NCI-H345 (cell line): ENCODE results near the gene PPFIA1.
"Not testable (repeated sequence)": the region's sequence is repeated elsewhere in the genome, so short reads cannot be mapped to it uniquely, and the experiment has no call there.

ENCODE experiments used
- DNase-seq: peaks from one replicate; lab custom pipeline; 2025; lab: John Stamatoyannopoulos, UW

PPFIA1 gene

DNA sequence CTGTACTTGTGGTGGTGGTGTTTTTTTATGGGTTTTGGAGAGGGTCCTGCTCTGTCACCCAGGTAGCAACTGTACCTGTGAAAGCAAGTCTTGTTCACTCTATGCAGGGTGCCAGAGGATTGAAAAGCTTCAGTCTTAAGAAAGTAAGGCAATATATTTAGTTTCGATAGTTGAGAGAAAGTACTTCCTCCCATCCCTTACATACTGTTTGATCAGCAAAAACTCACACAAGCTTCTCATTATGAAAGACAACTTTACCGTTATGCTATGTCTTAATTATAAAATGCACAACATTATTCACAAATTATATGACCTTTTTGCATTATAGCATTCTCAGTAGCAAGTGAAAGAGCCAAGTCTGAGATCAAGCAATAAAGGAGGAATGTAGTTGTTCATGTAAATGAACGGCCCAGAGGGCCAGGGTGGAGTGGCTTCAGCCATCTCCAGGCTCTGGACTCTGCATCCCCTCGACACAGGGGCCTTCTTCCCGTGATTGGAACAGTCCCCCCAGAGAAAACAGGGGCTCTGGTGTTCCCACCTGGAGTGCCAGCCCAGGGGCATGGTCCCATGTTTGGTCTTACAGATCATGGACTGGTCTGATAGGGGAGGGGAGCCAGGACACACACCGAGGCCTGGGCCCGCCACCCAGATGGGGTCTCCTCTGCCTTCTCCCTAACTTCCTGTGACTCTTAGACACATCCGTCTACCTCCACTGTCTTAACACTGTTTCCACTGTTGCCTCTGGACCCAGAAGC, 89.1 kb downstream of the PPFIA1 start:
- no peak for DNase-seq

DNA sequence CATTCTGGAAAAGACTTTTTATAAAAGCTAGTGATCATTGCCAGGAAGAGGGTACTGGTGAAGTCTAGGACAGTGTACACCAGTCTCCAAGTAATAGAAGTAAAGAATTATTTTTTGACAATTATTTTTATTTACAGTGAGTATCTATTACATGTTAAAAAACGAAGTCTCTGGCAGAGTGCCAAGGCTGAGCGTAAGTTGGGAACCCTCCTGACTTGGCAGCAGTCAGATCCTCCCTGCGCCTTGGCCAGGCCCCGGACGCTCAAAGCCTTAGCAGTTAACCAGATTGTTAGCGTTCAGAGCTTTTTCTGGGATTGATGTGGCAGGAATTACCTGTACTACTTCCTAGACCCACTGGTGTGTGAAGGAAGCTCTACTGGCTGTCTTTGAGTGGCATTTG, 89.7 kb downstream of the PPFIA1 start:
- DNase-seq = no peak

DNA sequence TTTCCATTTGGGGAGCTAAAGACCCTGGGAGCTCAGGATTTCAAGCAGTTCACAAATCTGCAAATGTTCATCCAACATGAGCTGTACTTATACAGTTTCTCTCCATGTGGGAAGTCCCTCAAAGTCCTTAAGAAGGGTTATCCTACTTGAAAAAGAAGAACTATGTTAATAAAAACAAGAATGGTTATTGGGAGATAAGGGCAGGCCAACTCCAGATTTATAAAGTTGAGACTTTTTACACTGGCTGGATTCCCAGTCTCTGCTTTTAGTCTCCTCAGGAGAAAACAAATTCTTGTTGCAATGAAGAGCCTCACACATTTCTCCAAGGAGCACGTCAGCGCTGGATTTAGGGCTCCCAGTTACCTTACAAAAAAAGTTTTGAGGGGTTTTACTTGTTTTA, 93.7 kb downstream of the PPFIA1 start:
- no peak for DNase-seq

DNA sequence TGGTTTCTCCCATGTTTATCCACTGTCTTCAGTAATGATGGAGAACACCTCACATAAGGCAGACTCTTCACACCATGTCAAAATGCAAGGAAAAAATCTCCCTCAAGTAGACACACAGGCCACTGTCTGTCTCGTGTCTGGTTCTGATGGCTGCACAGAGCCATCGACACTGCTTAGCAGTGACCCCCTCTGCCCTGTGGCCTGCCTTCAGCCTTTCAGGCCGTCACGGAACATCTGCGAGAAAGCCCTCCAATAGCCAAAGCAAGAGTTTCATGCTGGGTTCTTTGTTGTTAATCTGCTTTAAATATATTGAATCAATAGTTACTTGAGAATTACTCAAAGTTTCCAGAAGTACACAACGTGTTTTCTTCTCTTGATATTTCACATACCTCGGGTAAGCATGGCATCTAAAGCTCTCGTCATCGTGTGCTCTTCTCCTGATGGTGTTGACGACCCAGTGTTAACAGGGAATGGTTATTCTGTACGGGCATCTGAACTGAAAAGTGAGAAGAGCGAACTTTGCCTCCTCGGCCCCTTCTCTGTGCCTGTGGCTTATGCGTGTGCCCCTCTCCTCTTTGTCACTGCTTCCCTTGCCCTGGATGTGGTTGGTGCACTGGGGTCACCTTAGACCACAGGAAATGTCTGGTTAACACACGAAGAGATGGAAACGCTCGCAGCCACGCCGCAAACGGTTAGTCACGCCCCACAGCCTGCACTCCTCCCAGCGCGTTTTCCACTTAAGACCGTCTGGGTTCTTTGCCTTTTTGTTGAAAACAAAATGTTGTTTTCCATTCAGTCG, 94.5 kb downstream of the PPFIA1 start:
- no peak for DNase-seq

DNA sequence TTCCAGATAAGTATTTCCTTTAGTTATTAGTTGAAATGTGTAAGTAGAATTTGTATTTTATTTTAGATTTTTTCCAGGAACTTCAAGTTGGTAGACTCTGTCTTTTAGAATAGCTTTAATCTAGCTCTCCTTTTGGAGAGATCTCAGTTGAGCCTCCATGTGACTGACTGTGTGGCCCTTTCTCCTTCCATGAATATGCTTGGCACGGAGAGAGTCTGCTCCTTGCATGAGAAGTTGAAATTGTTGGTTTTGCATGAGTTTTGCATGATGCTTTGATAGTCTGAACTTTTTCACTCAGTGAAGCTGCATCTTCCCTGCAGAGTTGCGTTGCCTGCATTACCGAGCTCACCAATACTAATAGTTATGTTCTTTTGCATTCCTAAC, 95.0 kb downstream of the PPFIA1 start:
- no peak for DNase-seq

DNA sequence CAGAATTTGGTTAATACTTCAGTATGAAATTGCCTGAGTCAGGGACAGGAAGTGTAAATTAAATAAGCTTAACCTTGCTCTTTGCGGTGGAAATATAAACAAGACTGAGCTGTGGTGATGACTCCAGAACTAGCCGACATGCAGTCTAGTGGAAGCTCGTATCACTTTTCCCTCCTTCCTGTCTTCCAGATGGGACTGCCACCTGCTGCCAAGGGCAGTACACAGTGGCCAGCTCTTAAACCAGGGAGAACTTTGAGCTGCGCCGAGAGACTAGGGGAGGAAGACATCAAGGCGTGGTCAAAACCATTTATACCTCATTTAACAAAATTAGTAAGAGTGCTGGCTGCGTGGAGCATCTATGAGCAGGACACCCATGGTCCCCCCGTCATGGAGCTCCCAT, 96.6 kb downstream of the PPFIA1 start:
- no peak for DNase-seq

DNA sequence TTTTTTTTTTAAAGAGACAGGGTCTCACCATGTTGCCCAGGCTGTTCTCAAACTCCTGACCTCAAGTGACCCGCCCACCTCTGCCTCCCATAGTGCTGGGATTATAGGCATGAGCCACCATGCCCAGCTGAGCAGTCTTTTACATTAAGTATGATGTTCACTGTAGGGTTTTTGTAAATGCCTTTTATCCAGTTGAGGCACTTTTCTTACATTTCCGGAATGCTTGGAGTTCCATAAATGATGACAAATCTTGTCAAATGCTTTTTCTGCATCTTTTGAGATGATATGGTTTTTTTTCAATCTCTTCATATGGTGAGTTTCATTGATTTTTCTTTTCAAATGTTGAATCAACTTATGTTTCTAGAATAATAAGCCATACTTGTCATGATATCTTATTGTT, 98.5 kb downstream of the PPFIA1 start:
- DNase-seq = no peak

DNA sequence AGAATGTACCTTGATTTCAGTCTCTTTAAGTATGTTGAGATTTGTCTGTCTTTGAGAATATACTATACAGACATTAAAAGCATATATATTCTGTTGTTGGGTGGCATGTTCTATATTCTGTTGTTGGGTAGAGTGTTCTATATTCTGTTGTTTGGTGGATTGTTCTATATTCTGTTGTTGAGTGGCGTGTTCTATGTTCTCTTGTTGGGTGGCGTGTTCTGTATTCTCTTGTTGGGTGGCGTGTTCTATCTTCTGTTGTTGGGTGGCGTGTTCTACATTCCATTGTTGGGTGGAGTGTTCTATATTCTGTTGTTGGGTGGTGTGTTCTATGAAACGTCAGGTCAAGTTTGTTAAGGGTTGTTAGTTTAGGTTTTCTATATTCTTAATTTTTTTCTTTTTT, 100.8 kb downstream of the PPFIA1 start:
- no peak for DNase-seq

DNA sequence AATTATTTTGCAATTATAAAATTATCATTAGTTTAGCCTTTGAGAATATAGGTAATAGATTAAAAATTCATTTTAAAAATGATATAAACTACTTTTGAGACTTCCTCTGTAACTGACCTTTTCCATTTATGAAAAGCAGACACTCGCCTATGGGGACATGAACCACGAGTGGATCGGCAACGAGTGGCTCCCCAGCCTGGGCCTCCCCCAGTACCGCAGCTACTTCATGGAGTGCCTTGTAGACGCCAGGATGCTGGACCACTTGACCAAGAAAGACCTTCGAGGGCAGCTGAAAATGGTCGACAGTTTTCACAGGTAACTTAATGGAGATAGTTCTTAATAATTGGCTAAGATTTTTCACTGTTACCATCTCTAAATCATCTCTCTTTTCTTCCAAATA, 101.6 kb downstream of the PPFIA1 start:
- no peak for DNase-seq

DNA sequence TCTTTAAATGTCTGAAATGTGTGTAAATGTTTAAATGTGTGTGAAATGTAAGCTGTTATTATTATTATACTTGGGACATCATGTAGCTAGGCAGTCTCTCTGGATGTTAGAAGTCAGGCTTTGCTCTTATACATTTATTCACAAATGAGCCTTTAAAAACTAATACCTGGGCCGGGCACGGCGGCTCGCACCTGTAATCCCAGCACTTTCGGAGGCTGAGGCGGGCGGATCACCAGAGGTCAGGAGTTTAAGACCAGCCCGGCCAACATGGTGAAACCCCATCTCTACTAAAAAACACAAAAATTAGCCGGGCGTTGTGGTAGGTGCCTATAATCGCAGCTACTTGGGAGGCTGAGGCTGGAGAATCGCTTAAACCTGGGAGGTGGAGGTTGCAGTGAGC, 106.1 kb downstream of the PPFIA1 start:
- no peak for DNase-seq

DNA sequence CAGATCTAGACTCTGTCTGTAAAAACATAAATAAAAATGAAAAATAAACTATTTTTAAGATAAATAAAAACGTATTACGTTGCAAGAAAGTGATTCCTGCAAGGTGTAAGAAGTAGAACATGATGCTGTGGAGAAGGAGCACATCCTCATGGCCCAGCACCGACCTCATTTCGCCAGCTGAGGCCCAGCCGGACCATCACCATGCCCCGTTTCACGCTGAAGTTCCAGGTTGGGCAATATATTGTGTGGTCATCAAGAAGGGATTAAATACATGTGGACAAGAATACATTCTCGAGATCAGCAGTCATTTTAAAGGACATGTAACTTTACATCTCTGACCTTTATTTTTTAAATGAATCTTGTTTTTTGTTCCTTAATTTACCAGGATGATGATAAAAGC, 107.2 kb downstream of the PPFIA1 start:
- no peak for DNase-seq

DNA sequence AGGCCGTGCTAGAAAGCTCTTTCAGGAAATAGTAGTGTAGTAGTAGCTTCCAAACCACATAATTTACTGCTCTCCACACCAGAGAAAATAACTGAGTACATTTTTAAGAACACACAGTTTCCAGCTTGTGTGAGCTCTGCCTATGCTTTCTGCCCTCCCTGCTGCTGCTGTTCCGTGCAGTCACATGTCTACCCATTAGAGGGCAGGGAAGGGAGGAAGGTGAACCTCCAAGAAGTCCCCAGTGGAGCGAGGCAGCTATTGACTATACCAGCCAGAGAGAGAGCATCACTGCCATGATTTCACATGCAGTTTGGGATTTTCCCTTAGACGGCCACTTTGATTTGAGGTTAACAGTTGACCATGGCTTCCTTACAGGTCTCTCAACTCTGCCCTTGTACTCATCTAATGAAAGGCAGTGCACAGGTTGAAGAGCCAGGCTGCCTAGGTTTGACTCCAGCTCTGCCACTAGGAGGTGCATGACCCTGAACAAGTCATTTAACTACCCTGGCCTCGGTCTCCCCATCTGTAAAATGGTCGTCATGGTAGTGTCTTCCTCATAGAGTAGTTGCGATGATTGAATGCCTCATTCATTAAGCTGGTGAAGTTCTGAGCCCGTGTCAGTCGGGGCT, 108.1 kb downstream of the PPFIA1 start:
- no peak for DNase-seq

DNA sequence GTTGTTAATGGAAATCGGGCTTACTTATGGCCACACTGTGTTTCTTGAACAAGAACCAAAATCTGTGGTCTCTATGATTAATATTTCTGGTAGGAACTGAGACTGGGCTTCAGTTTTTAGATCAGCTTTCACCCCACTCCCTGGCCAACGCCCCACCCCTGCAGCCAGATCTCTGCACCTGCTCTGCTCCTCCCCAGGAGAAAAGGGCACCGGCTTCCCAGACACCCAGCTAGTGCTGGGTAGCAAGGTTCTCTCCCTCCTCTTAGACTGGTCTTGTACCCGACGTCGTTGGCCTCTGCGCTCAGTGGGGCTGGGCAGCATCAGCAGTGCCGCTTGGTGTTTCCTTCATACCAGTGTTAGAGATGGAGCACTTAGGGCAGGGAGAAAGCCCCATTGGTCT, 110.9 kb downstream of the PPFIA1 start:
- DNase-seq = no peak

DNA sequence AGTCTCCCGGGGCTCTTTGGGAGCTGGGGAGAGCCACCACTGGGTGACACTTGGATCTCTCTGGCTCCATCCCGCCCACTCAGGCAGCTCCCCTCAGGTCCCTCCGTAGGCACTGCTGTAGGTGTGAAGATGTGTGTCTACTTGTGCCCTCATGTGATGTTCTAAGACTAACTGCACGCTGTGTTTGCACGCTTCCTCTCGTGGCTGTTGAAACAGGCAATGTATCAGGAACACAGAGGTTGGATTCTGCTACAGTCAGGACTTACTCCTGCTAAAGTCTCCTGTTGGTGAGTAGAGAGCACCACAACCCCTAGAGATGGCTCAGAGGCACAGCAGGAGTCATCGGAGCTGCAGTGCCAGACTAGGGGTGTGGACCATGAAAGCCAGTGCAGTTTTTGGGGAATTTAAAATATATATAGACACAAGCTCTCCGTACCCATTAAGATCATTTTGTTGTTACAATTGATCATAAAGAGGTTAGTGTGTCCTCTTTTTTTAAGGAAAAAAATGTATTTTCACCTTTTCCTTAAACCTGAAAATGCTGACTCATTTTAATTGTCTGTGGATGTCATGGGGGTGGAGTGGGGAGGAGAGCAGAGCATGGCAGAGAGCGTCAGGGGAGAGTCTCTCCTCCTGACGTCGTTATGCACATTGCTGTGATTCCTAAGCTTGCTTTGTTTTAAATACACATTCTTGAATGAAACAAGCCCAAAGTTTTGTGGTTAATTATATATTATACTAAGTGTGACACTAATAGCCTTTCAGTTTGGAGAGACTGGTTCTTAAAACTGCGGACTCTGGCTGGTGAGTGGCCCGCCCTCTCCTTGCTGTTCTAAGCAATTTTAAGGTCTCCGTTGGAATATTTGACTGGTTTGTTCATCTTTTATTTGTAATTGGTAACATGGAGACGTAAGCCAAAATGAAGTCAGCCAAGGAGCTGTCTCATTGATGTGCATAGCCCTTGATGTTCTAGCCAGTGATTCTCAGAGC, 111.7 kb downstream of the PPFIA1 start:
- no peak for DNase-seq

DNA sequence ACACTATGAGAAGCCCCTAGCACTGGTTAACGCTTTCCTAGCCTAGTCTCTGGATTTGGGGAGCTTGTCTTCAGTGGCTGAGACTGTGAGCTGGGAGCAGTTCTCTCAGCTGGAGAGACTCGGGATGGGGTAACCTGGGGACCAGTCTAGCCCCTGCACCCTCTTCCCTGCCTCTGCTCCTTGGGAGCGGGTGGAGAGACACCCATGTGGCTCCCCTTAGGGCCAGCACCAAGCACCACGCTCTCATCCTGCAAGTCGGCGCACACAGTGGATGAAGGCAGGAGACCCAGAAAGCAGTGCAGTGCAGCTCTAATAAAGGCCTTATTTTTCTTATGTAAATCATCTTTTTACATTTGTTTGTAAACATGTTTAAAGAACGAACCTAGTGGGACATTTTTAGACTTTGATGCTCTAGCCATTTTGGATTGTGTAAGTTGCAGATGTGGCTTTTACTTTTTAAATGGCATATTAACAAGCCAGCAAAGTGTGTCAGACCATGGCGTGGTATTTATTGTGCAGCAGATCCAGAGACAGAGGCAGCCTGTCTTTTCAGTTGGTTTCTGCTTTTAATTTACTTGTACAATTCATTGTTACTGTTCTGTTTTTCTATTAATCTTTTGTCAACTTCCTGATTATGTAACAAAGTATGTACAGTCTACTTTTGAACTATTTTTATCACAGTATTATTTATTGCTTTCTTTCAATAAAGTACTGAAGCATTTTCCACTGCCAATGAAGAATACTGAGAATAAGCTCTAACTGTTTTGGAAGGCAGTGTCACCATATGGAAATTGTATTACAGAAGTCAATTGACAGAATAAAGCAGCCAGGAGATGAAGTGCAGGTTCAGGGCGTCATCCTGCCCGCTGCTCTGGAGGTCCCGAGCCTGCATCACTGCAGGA, 113.4 kb downstream of the PPFIA1 start:
- no peak for DNase-seq

DNA sequence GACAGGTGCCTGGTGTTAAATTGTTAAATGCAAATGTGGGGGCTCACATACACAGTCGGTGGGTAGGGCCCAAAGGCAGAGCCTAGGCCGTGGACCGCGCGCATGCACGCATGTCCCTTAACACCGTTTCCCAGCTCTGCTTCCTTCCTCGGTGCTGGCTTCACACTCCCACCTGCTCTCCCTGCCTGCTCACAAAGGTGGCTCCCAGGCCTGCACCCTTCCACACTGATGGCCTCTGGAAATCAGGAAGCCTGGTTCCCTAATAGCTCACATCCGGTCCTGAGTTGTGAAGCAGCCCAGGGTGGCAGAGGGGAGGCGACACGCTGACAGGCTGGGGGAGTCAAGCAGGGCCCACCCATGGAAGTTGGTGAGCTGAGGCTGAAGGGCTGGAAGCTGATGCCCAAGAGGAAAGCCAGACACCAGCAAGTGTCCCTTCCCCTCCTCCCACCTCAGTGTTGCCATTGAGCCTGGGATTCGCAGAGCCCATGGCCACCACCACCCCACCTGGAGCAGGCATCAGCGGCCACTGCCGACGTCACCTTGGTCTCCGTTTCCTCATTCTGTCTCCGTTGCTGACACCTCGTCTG, 114.2 kb downstream of the PPFIA1 start:
- no peak for DNase-seq

DNA sequence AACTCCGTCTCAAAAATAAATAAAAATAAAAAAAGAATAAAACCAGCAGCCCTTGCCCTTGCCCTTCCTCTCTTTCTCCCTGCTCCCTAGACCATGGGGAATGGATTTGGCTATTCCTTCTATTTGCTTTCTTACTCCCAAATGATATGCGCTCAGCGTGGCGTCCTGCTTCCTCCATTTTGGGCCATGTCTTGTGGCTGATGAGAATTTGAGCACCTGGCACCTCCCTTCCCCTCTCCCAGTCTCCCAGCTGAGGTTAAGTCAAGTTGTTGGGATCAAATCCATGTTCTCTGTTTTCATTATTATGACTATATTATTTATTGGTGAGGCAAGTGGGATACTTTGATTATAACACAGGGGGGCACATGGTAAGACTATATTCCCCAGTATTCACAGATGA, 117.1 kb downstream of the PPFIA1 start:
- no peak for DNase-seq

DNA sequence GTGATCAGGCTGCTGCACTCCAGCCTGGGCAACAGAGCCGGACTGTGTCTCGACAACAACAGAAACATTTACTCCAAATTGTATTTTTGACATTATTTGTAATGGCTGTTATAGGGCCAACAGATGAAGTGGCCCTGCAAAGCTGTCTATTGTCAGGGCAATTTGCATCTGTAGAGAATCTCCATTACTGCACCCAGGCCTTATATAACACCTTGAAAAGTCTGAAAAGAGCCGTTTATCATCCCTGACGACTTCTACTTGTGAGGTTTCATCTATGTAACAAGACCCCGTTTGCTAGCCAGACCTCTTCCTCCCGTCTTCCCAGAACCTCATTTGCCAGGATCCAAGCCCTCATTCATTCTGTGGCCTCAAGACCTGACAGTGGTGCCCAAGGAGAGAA, 118.7 kb downstream of the PPFIA1 start:
- no peak for DNase-seq

DNA sequence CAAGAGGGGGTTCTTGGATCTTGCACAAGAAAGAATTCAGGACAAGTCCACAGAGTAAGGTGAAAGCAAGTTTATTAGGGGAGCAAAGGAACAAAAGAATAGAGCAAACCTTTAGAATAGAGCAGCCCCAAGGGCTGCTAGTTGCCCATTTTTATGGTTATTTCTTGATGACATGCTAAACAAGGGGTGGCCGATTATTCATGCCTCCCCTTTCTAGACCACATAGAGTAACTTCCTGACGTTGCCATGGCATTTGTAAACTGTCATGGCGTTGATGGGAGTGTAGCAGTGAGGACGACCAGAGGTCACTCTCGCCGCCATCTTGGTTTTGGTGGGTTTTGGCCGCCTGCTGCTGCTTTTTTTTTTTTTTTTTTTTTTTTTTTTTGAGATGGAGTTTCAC, 120.4 kb downstream of the PPFIA1 start:
- not testable (repeated sequence) for DNase-seq

DNA sequence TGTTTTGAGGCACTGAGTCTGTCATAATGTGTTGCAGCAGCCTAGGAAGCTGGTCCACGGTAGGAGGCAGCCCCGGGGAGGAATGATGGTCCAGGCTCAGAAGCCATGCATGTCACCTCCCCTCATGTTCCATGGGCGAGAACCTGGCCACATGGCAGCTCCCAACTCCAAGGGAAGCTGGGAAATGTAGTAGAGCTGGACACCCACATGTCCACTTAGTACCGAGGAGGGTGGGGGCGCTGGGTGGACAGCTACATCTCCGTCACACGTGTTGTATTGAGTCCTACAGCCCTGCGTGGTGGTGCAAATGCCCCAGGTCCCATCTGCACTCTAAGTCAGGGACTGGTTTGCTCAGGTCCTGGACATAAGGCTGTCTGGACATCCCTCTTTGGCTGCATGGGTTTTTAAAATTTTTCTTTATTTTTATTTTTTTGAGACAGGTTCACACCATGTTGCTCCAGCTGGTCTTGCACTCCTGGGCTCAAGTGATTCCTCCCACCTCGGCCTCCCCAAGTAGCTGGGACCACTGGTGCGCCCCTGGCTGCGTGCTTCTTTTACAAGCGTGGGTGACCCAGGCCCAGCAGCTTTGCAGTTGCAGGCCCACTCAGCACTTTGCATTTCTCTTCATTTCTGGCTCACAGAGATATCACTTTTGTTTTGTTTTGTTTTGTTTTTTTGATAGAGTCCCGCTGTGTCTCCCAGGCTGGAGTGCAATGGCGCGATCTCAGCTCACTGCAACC, 123.9 kb downstream of the PPFIA1 start:
- no peak for DNase-seq
